B cell (primary cell): Measurements from ENCODE around the gene MRC2. TPM values are rescaled to one million over a fixed set of nuclear protein-coding genes. Genes with fewer than 3 reads are reported as not detected.

Experiments used
- ATAC-seq: fragments of 200-7000 bp; cut with Tn5 transposase; one replicate; pipeline ENCODE4 v1.10.0; 2021; ENCODE audit warnings: low read depth, mild to moderate bottlenecking, moderate number of reproducible peaks, moderate library complexity
- CTCF ChIA-PET: fragments of 350-600 bp; sonication (Branson Sonifier 250); formaldehyde crosslinking; loops from one replicate; lab custom pipeline; 2021; ENCODE audit warnings: antibody characterized with exemption, inconsistent platforms; lab: Charles Lee
- POLR2A ChIA-PET: fragments of 350-600 bp; sonication (Branson Sonifier 250); formaldehyde crosslinking; loops from one replicate; lab custom pipeline; 2021; ENCODE audit warnings: antibody characterized with exemption; lab: Charles Lee
- DNase-seq: peaks from one replicate; pipeline ENCODE4 v3.0.0; 2013
- H2AFZ ChIP-seq: 2 replicates; pipeline ENCODE4 v1.6.1; 2012; ENCODE audit warnings: mild to moderate bottlenecking, low read depth, low read length; ENCODE audit not compliant: insufficient read depth, poor library complexity, severe bottlenecking
- H3K27ac ChIP-seq, 2 donors: 1 replicate in 1 of 2; 2 replicates in 1 of 2; pipeline ENCODE4 v1.5.1; 2012 to 2013; ENCODE audit warnings: low read length in 2 of 2, mild to moderate bottlenecking in 2 of 2, moderate library complexity in 1 of 2
- H3K27me3 ChIP-seq, 4 experiments: fragments of 200-600 bp in 1 of 4; sonication (generic) in 1 of 4; replicated peaks in 1 of 4; 1 replicate in 2 of 4; 2 replicates in 2 of 4; pipeline versions ENCODE4 v1.6.1 to v1.7.0; 2013 to 2016; ENCODE audit warnings: low read length in 3 of 4, mild to moderate bottlenecking in 2 of 4, mixed read lengths in 1 of 4, moderate library complexity in 1 of 4; ENCODE audit not compliant: insufficient read depth in 4 of 4, control insufficient read depth in 3 of 4; ENCODE audit errors: control extremely low read depth in 1 of 4
- H3K36me3 ChIP-seq, 2 experiments: replicated peaks in 1 of 2; 1 replicate in 1 of 2; 2 replicates in 1 of 2; pipeline versions ENCODE4 v1.6.1 to v1.7.1; 2013; ENCODE audit warnings: low read length in 1 of 2; ENCODE audit not compliant: insufficient read depth in 2 of 2, control insufficient read depth in 1 of 2; ENCODE audit errors: control extremely low read depth in 1 of 2, extremely low read depth in 1 of 2
- H3K4me1 ChIP-seq, 2 donors: fragments of 200-600 bp in 1 of 2; sonication (generic) in 1 of 2; 1 replicate in 1 of 2; 2 replicates in 1 of 2; pipeline versions ENCODE4 v1.5.1 to v1.6.1; 2013 to 2017; ENCODE audit warnings: low read length in 2 of 2; ENCODE audit not compliant: control insufficient read depth in 2 of 2, insufficient read depth in 2 of 2
- H3K4me2 ChIP-seq: replicated peaks from 2 replicates; pipeline ENCODE3; 2012; ENCODE audit warnings: mild to moderate bottlenecking, low read depth, low read length; ENCODE audit not compliant: poor library complexity, severe bottlenecking
- H3K4me3 ChIP-seq, 5 experiments: fragments of 200-600 bp in 1 of 5; sonication (generic) in 1 of 5; 1 replicate in 3 of 5; 2 replicates in 2 of 5; pipeline versions ENCODE4 v1.5.1 to v1.7.0; 2011 to 2016; ENCODE audit warnings: low read length in 4 of 5, mild to moderate bottlenecking in 4 of 5, low read depth in 2 of 5, control low read depth in 1 of 5, moderate library complexity in 1 of 5; ENCODE audit not compliant: insufficient read depth in 1 of 5; ENCODE audit errors: control extremely low read depth in 1 of 5, extremely low read depth in 1 of 5
- H3K79me2 ChIP-seq: fragments of 200-600 bp; sonication (generic); one replicate; pipeline ENCODE4 v1.6.0; 2016; ENCODE audit warnings: low read length; ENCODE audit not compliant: control insufficient read depth, insufficient read depth
- H3K9ac ChIP-seq: fragments of 200-600 bp; sonication (generic); 2 replicates; pipeline ENCODE4 v1.6.1; 2017; ENCODE audit warnings: mild to moderate bottlenecking, low read length, moderate library complexity
- H3K9me3 ChIP-seq, 3 donors: one replicate each; pipeline versions ENCODE4 v1.6.1 to v1.7.1; 2013; ENCODE audit warnings: low read length in 2 of 3; ENCODE audit not compliant: control insufficient read depth in 2 of 3, insufficient read depth in 1 of 3; ENCODE audit errors: control extremely low read depth in 1 of 3
- H4K20me1 ChIP-seq: 2 replicates; pipeline ENCODE4 v1.6.0; 2012; ENCODE audit warnings: mild to moderate bottlenecking, low read length; ENCODE audit not compliant: insufficient read depth, control insufficient read depth, poor library complexity, severe bottlenecking
- H3K27ac Mint-ChIP-seq: one replicate; pipeline ENCODE4 v1.8.0; 2021; ENCODE audit warnings: mixed read lengths
- H3K27me3 Mint-ChIP-seq: one replicate; pipeline ENCODE4 v1.8.0; 2021; ENCODE audit warnings: mixed read lengths
- H3K4me1 Mint-ChIP-seq: one replicate; pipeline ENCODE4 v1.8.0; 2021; ENCODE audit warnings: mixed read lengths
- H3K4me3 Mint-ChIP-seq: one replicate; pipeline ENCODE4 v1.8.0; 2021; ENCODE audit warnings: mixed read lengths
- H3K9me3 Mint-ChIP-seq: one replicate; pipeline ENCODE4 v1.8.0; 2022; ENCODE audit warnings: mixed read lengths; ENCODE audit not compliant: insufficient read depth
- CTCF ChIP-seq: fragments of 200-600 bp; IDR thresholded peaks from one replicate; pipeline ENCODE4 v1.8.0; 2022; ENCODE audit warnings: antibody characterized with exemption, mild to moderate bottlenecking
- EZH2 ChIP-seq: IDR thresholded peaks from 2 replicates; pipeline ENCODE4 v1.6.1; 2012; ENCODE audit warnings: borderline replicate concordance, low read depth, mild to moderate bottlenecking, moderate library complexity, low read length; ENCODE audit not compliant: insufficient read depth, poor library complexity, severe bottlenecking
- WGBS: methylation state at CpG from one replicate; pipeline ENCODE4 v1.1.5; 2013; ENCODE audit warnings: missing lambda C conversion rate; ENCODE audit not compliant: insufficient coverage; 5-methylcytosine and 5-hydroxymethylcytosine counted together
- intact Hi-C: fragments of 100-400 bp; cut with micrococcal nuclease; formaldehyde crosslinking; loops from one replicate; pipeline ENCODE4 v1.10.0; 2022
- polyA plus RNA-seq: library from polyadenylated mRNA; depleted of rRNA; stranded (reverse); fragments of >200 nt; gene quantifications from 2 replicates; pipeline ENCODE4 v1.2.3, GENCODE V29; 2012
- total RNA-seq, 2 donors: library from RNA; stranded (reverse); fragments of 120-200 nt in 1 of 2; gene quantifications; 1 replicate in 1 of 2; 2 replicates in 1 of 2; pipeline versions ENCODE4 v1.2.3 to v1.2.4, GENCODE V29; 2013 to 2022

MRC2 gene
- total and polyA plus RNA-seq, 2 donors (not counting 1 experiment from before 2014, with no cell fraction given): 0.09 to 0.34 TPM

- H3K9ac ChIP-seq: no peak overlapping the region
- DNase-seq (no peak), ATAC-seq (no peak)
- no peaks in the 10 kb centered on the region for H3K79me2 ChIP-seq
- no peak overlapping the region for H3K4me3 ChIP-seq
- Mint-ChIP-seq H3K9me3 (no peaks in the 10 kb centered on the region), H3K4me3 (no peak overlapping the region), H3K27me3 (peaks cover 4% of the 10 kb centered on the region), H3K4me1 (no peaks in the 10 kb centered on the region), H3K27ac (no peak overlapping the region)
- intact Hi-C loops: no loop called here
- ChIA-PET POLR2A (no interaction called here), CTCF (interaction anchor here (0.5 to 3.3 kb wide), 2 partner anchors 39 to 733 kb away, joined by 5 to 30 read pairs; no protein-coding TSS in a partner anchor)
- no peaks in the 10 kb centered on the region for H4K20me1 ChIP-seq
- 95% methylated on average over 12 of the region's 20 CpGs for WGBS
- TF ChIP-seq EZH2 (no peak), CTCF (no peak)
- no peak overlapping the region for H3K27ac ChIP-seq
- no peak overlapping the region for H3K4me2 ChIP-seq
- H3K9me3 ChIP-seq: no peaks in the 10 kb centered on the region
- no peaks in the 10 kb centered on the region for H3K4me1 ChIP-seq
- no peaks in the 10 kb centered on the region for H3K36me3 ChIP-seq
- no peak overlapping the region for H2AFZ ChIP-seq
- no peaks in the 10 kb centered on the region for H3K27me3 ChIP-seq
These were observed 46.3 kb downstream of the MRC2 start for GRCh38 chr17:62673614-62674362.

DNA sequence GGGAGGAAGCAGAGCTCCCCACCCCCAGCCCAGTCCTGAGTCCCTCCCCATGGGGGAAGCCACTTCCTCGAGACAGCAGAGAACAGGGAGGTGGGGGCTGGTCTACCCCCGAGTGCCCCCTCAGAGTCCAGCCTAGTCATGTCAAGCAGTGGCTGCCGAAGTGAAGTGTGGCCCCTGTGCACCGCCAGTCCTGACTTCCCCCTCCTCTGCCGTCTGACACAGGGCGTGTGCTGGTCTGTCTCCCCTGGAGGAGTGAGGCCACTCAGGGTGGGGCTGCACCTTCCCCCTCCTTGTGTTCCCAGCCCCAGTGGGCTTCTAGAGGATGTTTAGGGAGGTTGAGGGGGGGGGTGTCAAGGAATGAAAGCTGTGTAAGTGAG lies 46.9 kb downstream of the MRC2 start:
- intact Hi-C loops: no loop called here
- CTCF ChIA-PET: interaction anchor here (0.5 to 3.3 kb wide), 2 partner anchors 39 to 733 kb away, joined by 5 to 30 read pairs; no protein-coding TSS in a partner anchor
- WGBS: 79% methylated on average over 4 of the region's 6 CpGs
- H3K9ac ChIP-seq: no peak overlapping the region
- ATAC-seq (no peak), DNase-seq (no peak)
- H3K27ac ChIP-seq: no peak overlapping the region
- Mint-ChIP-seq H3K4me1 (no peaks in the 10 kb centered on the region), H3K4me3 (no peak overlapping the region), H3K9me3 (no peaks in the 10 kb centered on the region), H3K27me3 (peaks cover 4% of the 10 kb centered on the region), H3K27ac (no peak overlapping the region)
- TF ChIP-seq CTCF (no peak), EZH2 (no peak)
- H3K36me3 ChIP-seq: no peaks in the 10 kb centered on the region
- H3K4me3 ChIP-seq: no peak overlapping the region
- H3K27me3 ChIP-seq: no peaks in the 10 kb centered on the region
- no peaks in the 10 kb centered on the region for H4K20me1 ChIP-seq
- H2AFZ ChIP-seq: no peak overlapping the region
- no peaks in the 10 kb centered on the region for H3K4me1 ChIP-seq
- H3K79me2 ChIP-seq: no peaks in the 10 kb centered on the region
- H3K9me3 ChIP-seq: no peaks in the 10 kb centered on the region
- POLR2A ChIA-PET: no interaction called here
- H3K4me2 ChIP-seq: no peak overlapping the region
